Fibroblast of pulmonary artery (primary cell): ENCODE measurements around the gene SHISA9.

ENCODE experiments used
- DNase-seq: peaks from one replicate; pipeline ENCODE4 v3.0.0-alpha.2; 2010; ENCODE audit warnings: low read depth
- H3K4me3 ChIP-seq: replicated peaks from 2 replicates; pipeline ENCODE4 v1.5.1; 2011; ENCODE audit warnings: low read depth, mild to moderate bottlenecking, control low read depth, low read length, moderate library complexity
- TF ChIP-seq, protein P1 (sequence below): IDR thresholded peaks from 2 replicates; pipeline ENCODE4 v1.5.1; 2011; ENCODE audit warnings: mild to moderate bottlenecking, control low read depth, low read length, inconsistent platforms; ENCODE audit errors: missing control alignments

The SHISA9 gene

GRCh38 chr16:13013043-13013442 lies 111.6 kb downstream of the SHISA9 start:
- TF ChIP-seq, protein P1, sequence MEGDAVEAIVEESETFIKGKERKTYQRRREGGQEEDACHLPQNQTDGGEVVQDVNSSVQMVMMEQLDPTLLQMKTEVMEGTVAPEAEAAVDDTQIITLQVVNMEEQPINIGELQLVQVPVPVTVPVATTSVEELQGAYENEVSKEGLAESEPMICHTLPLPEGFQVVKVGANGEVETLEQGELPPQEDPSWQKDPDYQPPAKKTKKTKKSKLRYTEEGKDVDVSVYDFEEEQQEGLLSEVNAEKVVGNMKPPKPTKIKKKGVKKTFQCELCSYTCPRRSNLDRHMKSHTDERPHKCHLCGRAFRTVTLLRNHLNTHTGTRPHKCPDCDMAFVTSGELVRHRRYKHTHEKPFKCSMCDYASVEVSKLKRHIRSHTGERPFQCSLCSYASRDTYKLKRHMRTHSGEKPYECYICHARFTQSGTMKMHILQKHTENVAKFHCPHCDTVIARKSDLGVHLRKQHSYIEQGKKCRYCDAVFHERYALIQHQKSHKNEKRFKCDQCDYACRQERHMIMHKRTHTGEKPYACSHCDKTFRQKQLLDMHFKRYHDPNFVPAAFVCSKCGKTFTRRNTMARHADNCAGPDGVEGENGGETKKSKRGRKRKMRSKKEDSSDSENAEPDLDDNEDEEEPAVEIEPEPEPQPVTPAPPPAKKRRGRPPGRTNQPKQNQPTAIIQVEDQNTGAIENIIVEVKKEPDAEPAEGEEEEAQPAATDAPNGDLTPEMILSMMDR, result no peak
- DNase-seq, result no peak
- H3K4me3 ChIP-seq, result no peak overlapping the region

DNA sequence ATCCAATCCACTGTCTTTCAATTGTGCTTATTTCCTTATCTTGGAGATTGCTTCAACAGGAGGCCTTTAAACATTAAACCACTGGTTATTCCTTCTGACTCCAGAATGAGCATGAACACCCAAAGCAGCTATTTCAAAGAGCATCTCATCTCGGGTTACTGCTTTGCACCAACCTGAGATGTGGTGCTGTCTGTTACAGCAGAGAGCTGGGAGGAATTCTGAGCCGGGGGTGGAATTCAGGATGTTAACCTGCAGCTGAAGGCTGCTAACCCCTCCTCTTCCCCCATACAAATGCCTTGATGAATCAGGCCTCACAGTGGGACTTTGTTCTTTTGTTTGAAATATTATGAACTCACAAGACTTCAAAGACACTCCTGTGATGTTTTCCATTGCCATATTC lies 113.1 kb downstream of the SHISA9 start:
- no peak for DNase-seq
- TF ChIP-seq, protein P1, result no peak
- no peak overlapping the region for H3K4me3 ChIP-seq

GRCh38 chr16:13018026-13018425 lies 116.6 kb downstream of the SHISA9 start:
- TF ChIP-seq, protein P1, result no peak
- no peak for DNase-seq
- no peak overlapping the region for H3K4me3 ChIP-seq

GRCh38 chr16:13021996-13022395 lies 120.6 kb downstream of the SHISA9 start:
- TF ChIP-seq, protein P1, result no peak
- no peak overlapping the region for H3K4me3 ChIP-seq
- DNase-seq, result no peak

DNA sequence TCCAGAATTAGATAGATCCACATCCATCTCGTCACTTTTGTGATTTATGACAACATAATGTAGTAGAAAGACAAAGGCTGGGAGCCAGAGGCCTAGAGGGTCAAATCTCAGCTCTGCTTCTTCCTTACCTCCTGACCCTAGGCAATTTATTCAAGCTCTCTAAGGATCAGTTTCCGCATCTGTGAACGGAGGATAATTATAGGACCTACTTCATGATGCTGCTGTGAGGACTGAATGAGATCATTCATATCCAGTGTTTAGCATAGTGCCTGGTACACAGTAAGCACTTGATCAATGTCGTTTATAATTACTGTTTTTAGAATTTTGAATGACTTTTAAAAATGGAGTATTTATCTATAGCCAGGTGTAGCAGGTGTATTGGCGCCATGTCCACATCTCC lies 128.4 kb downstream of the SHISA9 start:
- DNase-seq, result no peak
- no peak overlapping the region for H3K4me3 ChIP-seq
- TF ChIP-seq, protein P1, result no peak

- TF ChIP-seq, protein P1, result no peak
- DNase-seq, result no peak
- H3K4me3 ChIP-seq, result no peak overlapping the region
Measured at GRCh38 chr16:13030769-13031168, 129.4 kb downstream of the SHISA9 start.

- H3K4me3 ChIP-seq, result no peak overlapping the region
- TF ChIP-seq, protein P1, result no peak
- no peak for DNase-seq
Measured at GRCh38 chr16:13032911-13033310, 131.5 kb downstream of the SHISA9 start.
